GM19372 (cell line): ENCODE data around the gene CRACDL.

ENCODE experiments used
- ATAC-seq: cut with Tn5 transposase; IDR thresholded peaks from one replicate; pipeline ENCODE4 v1.9.1; 2021; ENCODE audit warnings: mild to moderate bottlenecking, low read depth, moderate library complexity; ENCODE audit not compliant: unreplicated experiment

Gene CRACDL

DNA sequence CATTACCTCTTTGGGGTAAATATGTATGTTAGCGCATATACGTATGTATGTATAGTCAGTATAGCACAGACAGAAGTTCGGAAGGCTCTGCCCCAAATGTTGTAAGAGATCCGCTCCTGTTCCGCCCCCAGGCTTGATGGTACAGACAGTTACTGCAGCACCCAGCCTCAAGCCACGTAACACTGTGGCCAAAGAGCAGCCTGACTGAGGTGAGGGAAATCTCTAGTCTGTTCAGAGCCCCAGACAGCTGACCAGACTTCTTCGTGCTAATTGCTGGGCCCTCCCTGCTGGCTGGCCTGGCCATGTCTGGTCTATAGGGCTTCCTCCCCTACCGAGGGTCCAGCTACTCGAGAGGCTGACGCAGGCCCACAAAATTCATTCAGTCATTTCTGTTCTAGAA is 7.8 kb downstream of the CRACDL start:
- no peak for ATAC-seq

DNA sequence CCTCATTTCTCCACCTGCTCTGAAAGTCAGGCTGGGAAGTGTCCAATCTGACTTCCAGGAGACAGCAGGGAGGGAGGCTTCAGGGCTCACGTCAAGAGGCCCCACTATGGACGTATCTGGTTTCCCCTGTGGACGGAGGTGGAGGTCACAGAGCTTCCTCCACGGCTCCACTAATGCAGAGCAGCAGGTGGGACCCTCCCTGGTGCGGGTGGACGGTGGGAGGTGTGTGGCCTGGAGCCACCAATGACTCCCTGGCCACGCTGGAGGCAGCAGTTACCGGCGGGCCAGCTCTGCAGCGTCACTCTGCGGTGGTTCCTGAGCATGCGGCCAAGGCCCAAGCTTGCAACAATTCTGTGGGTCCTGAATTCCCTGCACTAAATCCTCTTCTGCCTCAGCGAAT is 9.0 kb downstream of the CRACDL start:
- ATAC-seq, result no peak

DNA sequence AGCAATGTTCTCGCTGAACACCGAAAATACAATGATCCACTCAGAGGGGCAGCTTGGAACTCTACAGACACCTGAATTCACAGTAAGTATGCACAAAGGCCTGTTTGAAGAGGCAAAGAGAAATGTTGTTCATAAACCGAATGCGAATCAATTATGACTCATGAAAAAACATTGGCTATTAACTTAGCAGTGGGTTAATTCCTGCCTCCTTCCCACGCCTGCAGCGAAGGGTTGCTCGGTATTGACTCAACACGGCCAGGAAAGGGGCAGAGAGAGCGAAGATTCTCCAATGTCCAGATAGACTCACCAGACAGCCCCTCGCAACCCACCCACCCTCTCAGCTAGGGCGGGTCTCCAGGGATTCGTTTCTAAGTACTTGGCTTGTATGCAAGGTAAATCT is 9.4 kb downstream of the CRACDL start:
- ATAC-seq, result no peak

DNA sequence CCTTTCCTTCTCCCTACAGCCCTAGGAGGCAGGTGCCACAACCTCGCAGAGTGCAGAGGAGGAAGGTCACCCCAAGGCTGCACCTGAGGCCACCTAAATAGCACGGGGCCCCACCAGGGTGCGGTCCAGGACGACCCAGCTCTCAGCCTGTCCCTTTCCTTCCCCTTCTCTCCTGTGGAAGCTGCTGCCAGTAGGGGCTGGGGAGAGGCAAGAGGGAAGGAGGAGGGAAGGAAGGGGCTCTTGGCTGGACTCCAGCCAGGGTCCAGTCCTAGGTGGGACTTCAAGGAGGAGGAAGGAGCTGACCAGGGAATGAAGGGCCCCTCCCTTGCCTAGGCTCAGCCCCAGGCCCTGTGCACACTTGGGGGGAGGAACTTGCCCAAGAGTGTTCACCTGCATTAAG is 11.1 kb downstream of the CRACDL start:
- ATAC-seq, result no peak

DNA sequence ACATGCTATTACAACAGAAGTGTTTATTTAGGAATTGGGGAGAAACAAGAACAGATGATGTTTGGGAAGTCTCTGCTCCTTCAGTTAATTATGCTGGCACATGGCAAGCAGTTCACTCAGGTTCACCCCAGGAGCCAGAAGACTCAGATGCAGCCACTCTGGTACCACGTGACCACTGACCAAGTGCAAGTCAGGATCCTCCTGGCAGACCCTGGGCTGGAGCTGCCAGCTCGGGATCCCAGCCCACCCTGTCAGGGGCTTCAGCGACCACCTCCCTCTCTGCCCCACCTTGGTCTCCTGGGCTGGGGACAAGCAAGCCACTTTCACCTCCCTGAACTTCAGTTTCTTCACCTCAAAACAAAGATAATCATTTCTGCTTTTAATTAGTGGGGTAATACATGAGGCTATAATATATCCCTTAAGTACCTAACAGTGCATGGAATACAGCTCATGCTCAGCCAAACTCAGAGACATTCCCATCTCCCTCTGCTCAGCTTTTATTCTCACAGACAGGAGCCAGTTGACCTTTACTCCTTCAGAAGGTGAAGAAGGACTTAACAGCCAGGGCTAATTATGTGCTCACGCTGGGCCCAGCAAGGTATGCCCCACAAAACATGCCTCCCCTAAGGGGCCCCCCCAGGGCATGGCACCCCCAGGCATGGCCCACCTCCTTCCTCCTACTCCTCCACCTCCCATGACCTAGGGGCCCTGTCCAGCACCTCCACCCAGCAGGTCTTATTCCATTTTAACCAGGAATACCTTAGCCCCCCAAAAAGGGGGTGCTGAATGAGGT is 11.8 kb downstream of the CRACDL start:
- no peak for ATAC-seq

DNA sequence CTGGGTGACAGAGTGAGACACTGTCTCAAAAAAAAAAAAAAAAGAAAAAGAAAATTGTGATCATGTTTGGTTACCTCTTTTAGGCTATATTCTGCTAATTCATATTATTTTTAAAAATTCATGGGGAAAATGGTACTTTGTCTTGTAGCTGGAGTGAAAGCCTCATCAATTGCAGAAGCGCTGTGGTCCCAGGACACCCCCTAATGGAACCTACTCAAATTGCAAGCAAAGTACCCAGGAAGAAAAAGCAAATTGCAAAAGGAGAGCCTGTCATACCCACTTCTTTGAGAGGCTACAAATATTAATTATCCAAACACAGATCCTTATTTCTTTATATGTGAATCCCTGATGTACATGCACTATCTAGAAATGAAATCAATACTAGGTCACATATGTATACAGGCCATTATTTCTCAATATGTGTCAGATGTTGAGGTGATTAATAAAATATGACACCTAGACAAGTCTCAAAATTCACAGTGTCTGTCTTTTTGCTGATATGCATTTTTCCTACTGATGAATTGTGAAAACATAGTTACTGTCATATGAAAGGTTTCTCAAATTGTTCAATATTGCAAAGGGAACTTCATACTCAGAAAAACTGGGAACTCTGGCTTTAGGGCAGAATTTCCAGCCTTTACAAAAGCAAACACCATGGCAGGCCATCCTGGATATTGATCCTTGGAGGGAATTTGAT is 12.6 kb downstream of the CRACDL start:
- no peak for ATAC-seq

DNA sequence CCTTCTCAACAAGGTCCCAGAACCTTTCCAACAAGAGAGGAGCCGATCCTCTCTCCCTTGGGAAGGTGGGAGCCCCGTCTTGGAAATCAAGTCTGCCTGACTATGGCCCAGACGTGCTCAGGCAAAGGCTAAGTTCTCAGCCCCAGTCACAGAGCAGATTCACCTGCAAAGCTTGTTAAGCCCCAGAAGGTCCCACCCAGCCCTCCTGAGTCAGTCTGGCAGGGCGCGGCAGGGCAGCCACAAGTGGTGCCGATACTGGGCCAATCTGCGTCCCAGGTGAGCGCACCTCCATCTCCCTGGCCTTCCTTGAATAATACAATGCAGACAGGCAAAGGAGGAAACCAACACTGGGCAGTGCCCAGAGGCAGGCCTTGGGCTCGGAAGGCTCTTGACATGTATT is 15.0 kb downstream of the CRACDL start:
- ATAC-seq, result no peak

DNA sequence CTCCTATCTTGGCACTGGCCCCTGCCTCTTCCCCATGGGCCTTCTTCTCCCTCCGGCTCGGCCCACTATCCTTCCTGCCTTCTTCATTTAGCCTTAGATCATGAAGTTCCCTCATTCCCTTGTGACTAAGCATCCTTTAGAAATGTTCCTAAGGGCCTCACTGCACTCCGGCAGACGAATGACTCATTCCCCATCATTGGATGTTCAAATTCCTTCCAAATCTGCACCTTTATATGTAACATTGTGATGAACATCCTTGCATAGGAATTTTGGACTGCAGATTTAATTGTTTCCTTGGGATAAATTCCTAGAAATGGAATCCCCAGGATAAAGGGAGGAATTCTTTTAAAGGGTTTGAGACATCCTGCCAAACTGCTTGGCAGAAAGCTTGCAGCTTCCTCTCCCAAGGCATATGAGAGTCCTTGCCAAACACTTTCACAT is 19.0 kb downstream of the CRACDL start:
- ATAC-seq, result no peak

DNA sequence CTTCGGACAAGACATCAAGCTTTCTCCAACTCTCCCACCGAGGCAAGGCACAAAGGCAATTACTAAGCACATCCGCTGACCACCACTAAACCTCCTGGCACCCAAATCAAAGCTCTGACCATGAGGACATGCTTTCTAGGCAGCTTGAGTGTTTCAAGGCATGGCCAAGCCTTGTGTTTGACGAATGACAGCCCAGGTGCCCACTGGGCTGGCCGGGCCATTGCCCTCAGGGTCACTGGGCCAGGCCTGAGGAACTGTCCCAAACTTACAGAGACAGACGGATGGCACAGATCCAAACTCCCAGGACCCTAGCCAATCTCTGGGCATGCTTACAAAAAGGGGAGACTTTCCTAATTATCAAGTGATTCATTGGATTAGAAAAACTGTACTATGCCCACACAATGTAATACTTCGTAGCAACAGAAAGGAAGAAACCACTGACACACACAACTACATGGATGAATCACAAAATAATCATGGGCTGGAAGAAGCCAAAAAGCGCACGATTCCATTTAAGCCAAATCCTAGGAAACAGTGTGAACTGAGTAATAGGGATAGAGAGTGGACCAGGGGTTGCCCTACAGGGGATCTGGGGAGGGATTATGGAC is 20.2 kb downstream of the CRACDL start:
- no peak for ATAC-seq

DNA sequence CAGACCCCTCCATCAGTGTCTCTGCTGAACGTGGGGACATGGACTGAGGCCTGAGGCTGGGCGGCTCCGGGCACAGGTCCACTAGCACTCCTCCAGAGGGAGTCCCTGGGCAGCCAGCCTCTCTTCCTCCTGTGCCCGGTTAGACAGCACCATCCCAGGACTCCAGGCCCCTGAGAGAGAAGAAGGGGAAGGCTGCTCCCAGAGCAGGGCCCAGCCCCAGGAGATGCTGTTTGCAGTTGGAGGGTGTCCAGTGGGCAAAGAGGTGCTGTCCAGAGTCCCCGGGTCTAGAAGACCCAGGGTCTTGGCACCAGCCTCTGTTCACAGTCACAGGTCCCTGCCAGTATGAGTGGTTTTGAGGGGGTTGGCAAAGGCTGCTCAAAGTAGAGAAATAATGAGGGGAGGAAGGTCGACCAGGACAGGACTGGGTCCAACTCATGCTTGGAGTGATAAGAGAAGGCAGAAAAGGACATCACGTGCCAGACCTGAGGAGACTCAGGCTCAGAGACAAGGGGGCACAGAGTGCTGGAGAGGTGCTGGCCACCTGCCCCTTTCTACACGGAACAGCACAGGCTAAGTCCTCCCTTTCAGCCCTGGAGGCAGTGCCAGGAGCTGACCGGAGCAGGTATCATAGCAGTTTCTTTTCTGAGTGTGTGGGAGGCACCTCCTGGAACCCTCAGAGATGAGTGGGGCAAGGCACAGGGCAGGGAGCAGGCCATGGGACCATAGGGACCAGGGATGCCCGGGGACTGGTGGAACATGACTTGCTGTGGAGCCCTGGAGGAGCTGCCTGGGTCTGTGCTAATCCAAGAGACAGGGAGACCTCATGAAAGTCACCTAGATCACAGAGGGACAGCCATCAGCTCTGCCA is 21.1 kb downstream of the CRACDL start:
- ATAC-seq, result no peak

DNA sequence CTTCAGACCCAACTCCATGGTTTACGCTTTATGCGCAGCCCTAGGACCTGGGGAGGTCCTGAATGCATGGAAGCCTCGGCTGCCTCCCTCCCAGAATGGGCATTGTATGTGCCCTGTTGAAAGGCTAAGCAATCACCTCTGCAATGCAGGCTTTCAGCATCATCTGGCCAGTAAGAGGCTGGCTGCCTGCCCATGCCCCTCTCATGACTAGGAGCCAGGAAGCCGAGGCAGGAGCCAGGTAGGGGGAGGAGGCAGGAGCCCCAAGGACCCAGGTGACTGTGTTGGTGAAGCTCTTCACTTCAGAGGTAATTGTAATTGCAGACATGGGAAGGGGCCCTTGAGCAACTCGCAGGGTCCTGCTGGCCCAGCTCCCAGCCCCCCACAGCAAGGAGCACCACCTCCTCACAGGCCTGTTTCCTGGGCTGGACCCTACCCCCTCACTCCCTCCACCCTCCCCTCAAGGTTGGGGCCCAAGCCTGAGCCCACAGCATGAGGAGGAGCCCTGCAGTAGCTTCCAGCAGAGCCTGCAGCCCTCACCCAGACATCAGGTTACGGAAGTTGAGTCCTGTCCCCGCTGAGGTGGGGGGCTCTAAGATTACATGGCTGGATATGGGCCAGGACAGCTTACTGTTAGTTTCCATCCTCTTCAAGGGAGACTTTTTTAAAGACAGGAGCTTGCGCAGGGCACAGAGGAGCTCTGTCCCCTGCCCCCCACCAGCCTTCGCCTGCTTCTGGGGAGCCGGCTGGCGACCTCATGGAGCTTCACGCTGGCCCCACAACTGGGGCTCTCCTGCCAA is 21.9 kb downstream of the CRACDL start:
- no peak for ATAC-seq

DNA sequence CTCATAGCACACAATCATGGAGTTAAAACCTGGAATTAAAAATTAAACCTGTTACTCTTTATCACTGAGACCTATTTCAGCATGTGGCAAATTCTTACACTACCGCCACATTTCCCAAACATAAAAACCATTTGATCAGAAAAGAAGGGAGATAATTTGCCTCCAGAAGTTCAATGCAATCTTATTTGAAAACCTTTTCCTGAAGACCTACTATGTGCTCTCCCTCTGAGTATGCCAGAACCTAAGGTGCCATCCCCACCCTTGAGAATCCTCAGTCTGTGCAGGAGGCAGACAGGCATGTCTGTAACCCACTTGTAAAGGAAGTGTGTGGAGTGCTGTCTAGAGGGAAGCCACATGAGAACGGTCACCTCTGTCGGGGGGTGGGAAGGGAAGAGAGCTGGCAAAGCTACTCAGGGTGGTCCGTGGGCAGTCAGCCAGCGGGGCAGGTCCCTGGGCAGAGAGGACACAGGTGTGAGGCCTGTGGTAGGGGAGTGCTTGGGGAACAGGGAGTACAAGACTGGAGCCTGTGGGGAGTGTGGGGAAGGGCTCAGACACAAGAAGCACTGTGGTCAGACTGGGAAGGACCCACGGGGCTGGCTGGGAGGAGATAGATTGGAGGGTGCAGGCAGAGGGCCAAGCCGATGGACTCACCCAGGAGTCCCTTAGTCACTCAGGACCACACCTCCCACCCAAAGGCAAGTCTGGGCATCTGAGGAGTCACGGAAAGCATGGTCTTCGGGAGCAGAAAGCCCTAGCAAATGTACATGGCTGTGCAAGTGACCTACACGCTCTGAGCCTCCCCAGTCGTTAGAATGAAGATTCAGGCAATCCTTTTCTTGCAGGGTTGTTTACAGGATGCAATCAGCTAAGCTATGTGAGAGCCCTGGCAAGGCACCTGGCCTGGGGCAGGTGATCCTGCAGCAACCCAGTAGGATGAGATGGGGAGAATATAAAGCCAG is 22.8 kb downstream of the CRACDL start:
- no peak for ATAC-seq

DNA sequence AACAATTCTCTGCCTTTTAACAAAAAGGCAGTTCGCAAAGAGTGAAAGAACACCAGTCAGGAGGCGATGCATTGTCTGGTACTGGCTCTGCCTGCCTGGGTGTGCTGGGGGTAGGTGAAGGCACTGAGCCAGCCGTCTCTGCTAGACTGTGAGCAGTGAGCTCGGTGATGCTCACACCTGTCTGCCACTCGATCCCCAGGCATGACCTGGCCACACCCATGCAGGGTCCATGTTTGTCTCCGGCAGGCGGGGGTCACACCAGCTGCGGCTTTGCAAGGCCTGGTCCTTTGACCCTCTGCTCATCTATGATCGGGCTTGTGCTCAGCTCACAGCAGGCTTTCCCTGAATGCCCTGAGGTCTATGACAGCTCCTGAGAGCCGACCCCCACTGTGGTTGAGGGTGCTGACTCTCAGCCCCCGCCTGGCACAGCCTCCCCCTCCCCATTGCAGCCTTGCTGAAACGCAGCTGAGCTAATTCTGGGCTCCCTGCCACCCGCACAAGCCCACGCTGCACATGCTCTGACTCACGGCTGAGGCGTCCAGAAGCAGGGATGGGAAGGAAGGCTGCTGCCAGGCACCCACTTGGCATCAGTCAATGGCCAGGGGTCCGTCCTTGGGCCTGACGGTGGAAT is 23.7 kb downstream of the CRACDL start:
- ATAC-seq, result no peak

DNA sequence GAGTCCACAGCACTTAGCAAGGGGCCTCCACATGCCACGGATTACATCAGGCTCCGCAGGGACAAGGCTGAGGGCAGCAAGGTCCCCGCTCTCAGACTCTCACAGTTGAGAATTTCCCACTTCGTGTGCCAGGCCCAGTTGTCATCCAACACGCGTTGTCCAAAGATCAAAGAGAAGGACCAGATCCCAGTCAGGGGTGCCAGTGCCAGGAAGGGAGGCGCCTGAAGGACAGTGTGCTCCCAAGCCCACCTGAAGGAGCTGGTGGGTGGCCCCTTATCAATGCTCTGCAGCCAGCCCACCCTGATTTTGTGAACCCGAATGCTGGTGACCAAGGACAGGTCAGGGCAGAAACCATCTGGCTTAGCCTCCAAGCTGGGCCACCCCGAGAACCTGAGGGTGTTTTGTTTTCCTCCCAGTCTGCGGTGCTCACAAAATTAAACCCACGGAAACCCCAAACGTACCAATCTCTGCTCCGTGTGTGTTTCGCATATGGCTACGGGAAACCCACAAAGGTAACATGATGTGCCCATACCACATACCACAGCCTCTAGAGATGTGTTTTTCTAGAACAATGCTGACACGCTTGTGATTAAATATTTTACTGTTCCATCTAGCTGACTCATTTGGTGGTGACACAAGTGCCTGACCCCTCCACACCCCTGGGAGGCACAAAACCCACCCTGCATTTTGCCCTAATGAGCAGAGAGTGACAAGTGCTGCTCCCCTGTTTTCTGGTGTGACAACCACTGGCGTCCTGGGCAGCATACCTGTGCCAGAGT is 24.5 kb downstream of the CRACDL start:
- ATAC-seq, result no peak

DNA sequence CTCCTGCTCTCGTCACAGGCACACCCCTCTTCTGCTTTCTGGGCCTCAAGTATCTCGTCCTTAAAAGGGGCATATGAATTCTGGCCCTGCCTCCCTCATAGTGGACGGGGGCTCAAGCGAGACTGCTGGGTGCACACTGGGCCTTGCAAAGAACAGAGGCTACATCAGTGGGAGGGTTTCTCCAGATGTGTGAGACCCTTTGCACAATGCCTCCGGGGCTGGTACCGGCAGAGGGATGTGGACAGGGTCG is 25.0 kb downstream of the CRACDL start:
- ATAC-seq, result no peak

DNA sequence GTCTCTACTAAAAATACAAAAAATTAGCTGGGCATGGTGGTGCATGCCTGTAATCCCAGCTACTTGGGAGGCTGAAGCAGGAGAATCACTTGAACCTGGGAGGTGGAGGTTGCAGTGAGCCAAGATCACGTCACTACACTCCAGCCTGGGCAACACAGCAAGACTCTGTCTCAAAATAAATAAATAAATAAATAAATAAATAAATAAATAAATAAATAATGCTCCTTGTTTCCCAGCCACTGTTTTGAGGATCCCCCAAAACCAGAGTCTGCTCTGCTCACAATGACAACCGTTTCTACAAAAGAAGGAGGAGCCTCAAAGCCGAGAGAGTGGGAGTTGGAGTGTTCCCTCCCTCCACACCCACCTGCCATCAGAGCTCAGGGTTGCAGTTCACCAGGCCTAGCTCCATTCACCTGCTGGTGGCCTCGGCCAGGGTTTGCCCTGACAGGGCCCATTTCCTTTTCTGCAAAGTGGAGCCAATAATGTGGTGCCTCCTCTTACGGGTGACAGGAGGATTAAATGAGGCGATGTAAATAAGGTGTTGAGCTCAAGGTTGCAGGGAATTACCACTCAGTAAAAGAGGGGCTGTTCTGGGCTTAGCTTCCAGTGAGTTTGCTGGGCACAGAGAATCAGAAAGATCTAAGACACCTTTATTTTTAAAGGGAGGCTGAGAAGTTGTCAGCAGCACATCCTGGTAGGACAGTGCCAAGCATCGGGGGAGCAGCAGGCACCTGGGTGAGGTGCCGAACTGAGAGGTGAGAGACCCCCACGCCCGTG is 25.5 kb downstream of the CRACDL start:
- ATAC-seq, result no peak
